ENCODE measurements around the gene KRTAP6-2. TPM values are rescaled to one million over a fixed set of nuclear protein-coding genes. Genes with fewer than 3 reads are reported as not detected.

KRTAP6-2 gene
- total RNA-seq, 4 donors from 2014 or later, result not detected

GRCh38 chr21:30605968-30606367 lies 7.3 kb upstream of the KRTAP6-2 start:
- WGBS, 2 donors (ENCODE audit: low coverage in 1 of 2), result no CpG with 5 or more reads among the region's 2 CpGs
- no peaks in the 10 kb centered on the region for H3K27me3 ChIP-seq
- ATAC-seq, result no peak
- no peaks in the 10 kb centered on the region for H3K36me3 ChIP-seq
- H3K27ac ChIP-seq, result no peak overlapping the region
- H3K9me3 ChIP-seq, result no peaks in the 10 kb centered on the region
- no peak for TF ChIP-seq POLR2A (IDR thresholded peaks at IDR 0.05)
- no peak for TF ChIP-seq EP300 (IDR thresholded peaks at IDR 0.05)
- no peak overlapping the region for H3K4me3 ChIP-seq
- H3K4me1 ChIP-seq, result no peaks in the 10 kb centered on the region

- Histone ChIP-seq H3K27ac (no peak within 1 kb of the TSS), H3K4me1 (no peaks in the 10 kb centered on the region), H3K9me3 (no peaks in the 10 kb centered on the region), H3K4me3 (no peak within 1 kb of the TSS), H3K36me3 (no peaks in the 10 kb centered on the region), H3K27me3 (no peaks in the 10 kb centered on the region)
- no peak for TF ChIP-seq POLR2A (IDR thresholded peaks at IDR 0.05)
- TF ChIP-seq CTCF (IDR thresholded peaks at IDR 0.05), result no peak
- TF ChIP-seq POLR2AphosphoS5 (IDR thresholded peaks at IDR 0.05), result no peak
- no peak for TF ChIP-seq EP300 (IDR thresholded peaks at IDR 0.05)
- whole genome bisulfite sequencing, 2 donors (ENCODE audit: low coverage in 1 of 2), result 50 to 67% methylated on average over 1 of the region's 1 CpG
- no peak for ATAC-seq
Observed at GRCh38 chr21:30600787-30601186, 2.1 kb upstream of the KRTAP6-2 start, which contains the start of gene KRTAP22-1. TSS of gene KRTAP22-1 (plus strand) at chr21:30601087.

- Histone ChIP-seq H3K4me3 (no peak within 1 kb of the TSS), H3K27me3 (no peaks in the 10 kb centered on the region), H3K27ac (no peak within 1 kb of the TSS), H3K9me3 (no peaks in the 10 kb centered on the region), H3K4me1 (no peaks in the 10 kb centered on the region), H3K36me3 (no peaks in the 10 kb centered on the region)
- no peak for ATAC-seq
- 85 to 100% methylated on average over 3 of the region's 4 CpGs for WGBS, 2 donors (ENCODE audit: low coverage in 1 of 2)
- no peak for TF ChIP-seq POLR2A (IDR thresholded peaks at IDR 0.05)
Observed at GRCh38 chr21:30592140-30592539, 6.6 kb downstream of the KRTAP6-2 start, which contains the start of gene KRTAP6-3. TSS of gene KRTAP6-3 (plus strand) at chr21:30592440. CDS start at chr21:30592446, 6 bp downstream.

GRCh38 chr21:30590297-30590696 lies 8.4 kb downstream of the KRTAP6-2 start, which contains the start of gene KRTAP22-2:
TSS of gene KRTAP22-2 (minus strand) at chr21:30590397.
- no peaks in the 10 kb centered on the region for H3K4me1 ChIP-seq
- H3K4me3 ChIP-seq, result no peak within 1 kb of the TSS
- no peak within 1 kb of the TSS for H3K27ac ChIP-seq
- H3K36me3 ChIP-seq, result no peaks in the 10 kb centered on the region
- TF ChIP-seq POLR2A (IDR thresholded peaks at IDR 0.05) (no peak), POLR2AphosphoS5 (IDR thresholded peaks at IDR 0.05) (no peak), CTCF (IDR thresholded peaks at IDR 0.05) (no peak), EP300 (IDR thresholded peaks at IDR 0.05) (no peak)
- no peak for ATAC-seq
- H3K9me3 ChIP-seq, result no peaks in the 10 kb centered on the region
- no peaks in the 10 kb centered on the region for H3K27me3 ChIP-seq

- Histone ChIP-seq H3K36me3 (no peaks in the 10 kb centered on the region), H3K9me3 (no peaks in the 10 kb centered on the region), H3K27ac (no peak overlapping the region), H3K4me3 (no peak overlapping the region), H3K27me3 (no peaks in the 10 kb centered on the region), H3K4me1 (no peaks in the 10 kb centered on the region)
- ATAC-seq, result no peak
- TF ChIP-seq POLR2AphosphoS5 (IDR thresholded peaks at IDR 0.05) (no peak), CTCF (IDR thresholded peaks at IDR 0.05) (no peak), POLR2A (IDR thresholded peaks at IDR 0.05) (no peak), EP300 (IDR thresholded peaks at IDR 0.05) (no peak)
- WGBS, 2 donors (ENCODE audit: low coverage in 1 of 2), result 71 to 83% methylated on average over 1 of the region's 1 CpG
Observed at GRCh38 chr21:30582870-30583269, 15.8 kb downstream of the KRTAP6-2 start.

GRCh38 chr21:30580132-30580531 lies 18.6 kb downstream of the KRTAP6-2 start:
- 50 to 71% methylated on average over 3 of the region's 3 CpGs for WGBS, 2 donors (ENCODE audit: low coverage in 1 of 2)
- ATAC-seq, result no peak
- Histone ChIP-seq H3K36me3 (no peaks in the 10 kb centered on the region), H3K4me1 (no peaks in the 10 kb centered on the region), H3K27ac (no peak overlapping the region), H3K4me3 (no peak overlapping the region), H3K27me3 (no peaks in the 10 kb centered on the region), H3K9me3 (no peaks in the 10 kb centered on the region)
- TF ChIP-seq EP300 (IDR thresholded peaks at IDR 0.05) (no peak), CTCF (IDR thresholded peaks at IDR 0.05) (no peak), POLR2AphosphoS5 (IDR thresholded peaks at IDR 0.05) (no peak), POLR2A (IDR thresholded peaks at IDR 0.05) (no peak)
